Endothelial cell of umbilical vein (primary cell): Measurements from ENCODE around the gene ADARB2.

Experiments
- FOS ChIP-seq: IDR thresholded peaks from 2 replicates; pipeline ENCODE4 v1.6.1; 2011; ENCODE audit warnings: mild to moderate bottlenecking, low read length, moderate library complexity, borderline replicate concordance; ENCODE audit not compliant: insufficient read depth
- MAX ChIP-seq: IDR thresholded peaks from 2 replicates; pipeline ENCODE4 v1.6.1; 2011; ENCODE audit not compliant: insufficient read depth, insufficient read length
- MYC ChIP-seq: IDR thresholded peaks from one replicate; pipeline ENCODE4 v1.6.1; 2011; ENCODE audit warnings: mild to moderate bottlenecking, low read depth, low read length
- POLR2A ChIP-seq: IDR thresholded peaks from 2 replicates; pipeline ENCODE4 v1.6.1; 2012; ENCODE audit warnings: low read depth, mild to moderate bottlenecking, control low read depth, low read length
- POLR2AphosphoS5 ChIP-seq: IDR thresholded peaks from 2 replicates; pipeline ENCODE4 v1.6.1; 2012; ENCODE audit warnings: low read depth, mild to moderate bottlenecking, control low read depth, low read length, moderate library complexity; ENCODE audit not compliant: insufficient read depth
- TF ChIP-seq, protein P1 (sequence below), 2 donors: IDR thresholded peaks; 1 replicate in 1 of 2; 2 replicates in 1 of 2; pipeline ENCODE4 v1.5.1; 2011; ENCODE audit warnings: low read length in 2 of 2, mild to moderate bottlenecking in 2 of 2, moderate library complexity in 2 of 2, control low read depth in 1 of 2, inconsistent platforms in 1 of 2, low read depth in 1 of 2; ENCODE audit not compliant: insufficient read depth in 1 of 2; ENCODE audit errors: extremely low read depth in 1 of 2

- TF ChIP-seq, protein P1, sequence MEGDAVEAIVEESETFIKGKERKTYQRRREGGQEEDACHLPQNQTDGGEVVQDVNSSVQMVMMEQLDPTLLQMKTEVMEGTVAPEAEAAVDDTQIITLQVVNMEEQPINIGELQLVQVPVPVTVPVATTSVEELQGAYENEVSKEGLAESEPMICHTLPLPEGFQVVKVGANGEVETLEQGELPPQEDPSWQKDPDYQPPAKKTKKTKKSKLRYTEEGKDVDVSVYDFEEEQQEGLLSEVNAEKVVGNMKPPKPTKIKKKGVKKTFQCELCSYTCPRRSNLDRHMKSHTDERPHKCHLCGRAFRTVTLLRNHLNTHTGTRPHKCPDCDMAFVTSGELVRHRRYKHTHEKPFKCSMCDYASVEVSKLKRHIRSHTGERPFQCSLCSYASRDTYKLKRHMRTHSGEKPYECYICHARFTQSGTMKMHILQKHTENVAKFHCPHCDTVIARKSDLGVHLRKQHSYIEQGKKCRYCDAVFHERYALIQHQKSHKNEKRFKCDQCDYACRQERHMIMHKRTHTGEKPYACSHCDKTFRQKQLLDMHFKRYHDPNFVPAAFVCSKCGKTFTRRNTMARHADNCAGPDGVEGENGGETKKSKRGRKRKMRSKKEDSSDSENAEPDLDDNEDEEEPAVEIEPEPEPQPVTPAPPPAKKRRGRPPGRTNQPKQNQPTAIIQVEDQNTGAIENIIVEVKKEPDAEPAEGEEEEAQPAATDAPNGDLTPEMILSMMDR (IDR thresholded peaks at IDR 0.05; ENCODE audit: extremely low read depth in 1 of 2, insufficient read depth in 1 of 2, low read depth in 1 of 2, low read length in 2 of 2) = no peak
- no peak for TF ChIP-seq POLR2A
- TF ChIP-seq MYC = no peak
- TF ChIP-seq POLR2AphosphoS5 = no peak
- TF ChIP-seq FOS = no peak
- no peak for TF ChIP-seq MAX
These were observed 599.7 kb downstream of the ADARB2 start for GRCh38 chr10:1137499-1138163.
